HTERT RPE-1 (cell line): ENCODE results near the gene MYO1F.
"Not testable (repeated sequence)": the region's sequence is repeated elsewhere in the genome, so short reads cannot be mapped to it uniquely, and the experiment has no call there.

Source experiments
- in situ Hi-C: fragments of 300-500 bp; cut with MboI; formaldehyde crosslinking; loops from 4 replicates; pipeline ENCODE4 v1.14.3; 2020; ENCODE audit warnings: low sequenced_read_pairs

Gene MYO1F

DNA sequence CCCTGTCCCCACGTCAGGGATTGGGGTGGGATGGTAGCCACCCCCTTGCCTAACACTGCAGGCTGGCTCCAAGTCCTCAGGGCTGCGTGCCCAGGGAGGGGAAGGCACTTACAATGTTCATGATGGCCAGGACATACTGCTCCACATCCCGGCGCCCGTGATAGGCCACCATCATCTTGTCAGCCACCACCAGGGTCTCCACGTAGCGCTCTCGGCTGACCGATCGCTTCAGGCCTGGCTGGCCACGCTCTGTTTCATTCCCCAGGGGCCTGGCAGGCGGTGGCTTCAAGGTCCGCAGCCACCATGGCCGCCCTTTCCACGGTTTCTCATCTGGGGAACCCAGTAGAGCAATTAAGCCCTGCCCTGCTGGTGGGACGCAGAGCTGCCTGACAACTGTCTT lies 23.6 kb upstream of the MYO1F start:
- in situ Hi-C loops = no loop called here

DNA sequence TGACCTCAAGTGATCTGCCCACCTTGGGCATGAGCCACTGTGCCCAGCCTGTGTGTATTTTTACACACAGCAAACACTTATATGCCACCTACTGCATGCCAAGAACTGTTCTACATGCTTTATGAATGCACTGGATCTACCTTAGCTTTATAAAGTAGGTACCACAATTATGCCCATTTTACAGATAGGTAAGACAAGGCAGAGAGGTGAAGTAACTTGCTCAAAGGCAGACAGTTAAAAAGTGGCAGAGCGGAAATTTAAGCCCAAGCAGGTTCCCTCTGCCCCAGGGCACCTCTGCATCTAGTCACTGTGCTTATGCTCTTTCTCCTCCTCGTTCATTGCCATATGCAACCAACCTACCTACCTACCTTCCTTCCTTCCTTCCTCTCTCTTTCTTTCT lies 22.8 kb upstream of the MYO1F start:
- in situ Hi-C loops = no loop called here

DNA sequence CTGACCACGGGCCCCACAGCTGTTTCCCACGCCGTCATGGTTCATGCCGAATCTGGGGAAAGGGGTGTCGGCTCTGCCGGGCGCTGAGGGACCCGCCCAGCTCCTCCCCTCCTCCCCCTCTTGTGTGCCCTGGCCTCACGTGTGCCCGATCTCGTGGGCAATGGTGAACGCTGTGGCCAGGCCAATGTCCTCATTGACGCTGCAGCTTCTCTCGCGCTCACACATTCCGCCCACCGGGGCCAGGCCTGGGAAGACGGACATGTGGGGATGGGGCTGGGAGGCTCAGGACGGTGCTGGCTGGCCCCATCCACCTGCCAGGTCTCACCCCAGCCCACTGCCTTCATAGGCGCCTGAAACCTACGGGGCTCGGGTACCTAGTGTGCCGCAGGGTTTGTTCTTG lies 18.9 kb upstream of the MYO1F start:
- in situ Hi-C loops = no loop called here

DNA sequence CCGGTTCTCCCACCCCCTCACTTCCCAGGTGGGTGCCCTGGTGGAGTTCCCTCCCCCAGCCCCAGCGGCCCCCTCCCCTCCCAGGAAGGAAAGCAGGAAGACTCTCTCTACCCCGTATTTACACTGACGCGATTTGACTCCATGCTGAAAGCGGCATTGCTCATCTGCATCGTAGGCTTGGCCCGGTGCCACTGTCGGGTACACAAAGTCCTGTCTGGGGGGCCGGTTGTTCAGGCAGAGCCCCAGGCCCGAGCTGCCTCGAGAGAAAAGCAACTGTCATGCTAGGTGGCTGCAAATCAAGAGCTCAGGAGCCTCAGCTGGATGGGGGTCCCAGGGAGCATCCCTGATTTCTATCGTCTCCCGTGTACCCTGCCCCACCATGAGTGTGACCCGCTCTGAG lies 18.4 kb upstream of the MYO1F start:
- in situ Hi-C loops = no loop called here

DNA sequence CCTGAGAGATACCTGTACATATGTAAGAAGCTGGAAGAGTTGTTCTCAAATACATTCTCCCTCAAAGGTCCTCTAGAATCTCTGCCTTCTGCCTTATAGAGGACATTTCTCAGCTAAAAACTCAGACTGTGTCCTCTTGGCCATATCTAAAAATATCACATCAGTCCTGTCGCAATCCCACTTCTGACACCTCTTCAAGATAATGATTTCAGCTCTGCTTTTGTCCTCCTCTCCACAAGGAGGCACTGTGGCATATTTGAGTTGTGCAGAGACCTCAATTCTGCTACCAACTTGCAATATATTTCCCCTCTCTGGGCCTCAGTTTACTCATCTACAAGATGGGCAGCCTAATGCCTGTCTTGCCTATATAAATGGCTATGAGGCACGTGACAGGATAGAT lies 16.7 kb upstream of the MYO1F start:
- in situ Hi-C loops = no loop called here

DNA sequence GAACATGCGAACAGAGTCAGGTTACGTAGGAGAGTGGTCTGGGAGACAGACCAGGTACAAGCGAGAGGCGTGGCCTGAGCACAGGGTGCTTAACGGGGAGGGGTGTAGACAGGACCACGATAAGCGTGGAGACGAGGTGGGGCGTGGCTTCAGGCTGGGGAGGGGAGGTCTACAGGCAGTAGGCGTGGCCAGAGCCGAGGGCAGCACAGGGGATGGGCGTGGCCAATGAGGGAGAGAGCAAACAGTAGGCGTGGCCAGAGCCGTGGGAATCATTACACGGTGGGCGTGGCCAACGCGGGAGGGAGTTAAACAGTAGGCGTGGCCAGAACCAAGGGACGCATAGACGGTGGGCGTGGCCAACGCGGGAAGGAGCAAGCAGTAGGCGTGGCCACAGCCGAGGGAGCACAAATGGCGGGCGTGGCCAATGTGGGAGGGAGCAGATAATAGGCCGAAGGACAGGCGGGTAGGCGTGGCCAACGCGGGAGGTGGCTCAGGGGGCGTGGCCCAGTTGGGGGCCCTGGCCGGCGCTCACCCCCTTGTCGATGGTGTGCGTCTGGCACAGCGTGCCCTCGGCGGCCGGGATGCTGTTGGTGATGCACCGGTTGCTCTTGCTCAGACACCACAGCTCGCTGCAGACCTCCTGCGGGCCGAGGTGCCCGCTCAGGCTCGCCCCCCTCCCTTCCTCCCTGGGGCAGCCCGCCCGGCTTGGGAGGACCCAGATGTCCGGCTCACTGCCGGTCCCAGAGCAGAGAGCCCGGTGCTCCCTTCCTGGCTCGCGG lies 15.2 kb upstream of the MYO1F start:
- in situ Hi-C loops = no loop called here

DNA sequence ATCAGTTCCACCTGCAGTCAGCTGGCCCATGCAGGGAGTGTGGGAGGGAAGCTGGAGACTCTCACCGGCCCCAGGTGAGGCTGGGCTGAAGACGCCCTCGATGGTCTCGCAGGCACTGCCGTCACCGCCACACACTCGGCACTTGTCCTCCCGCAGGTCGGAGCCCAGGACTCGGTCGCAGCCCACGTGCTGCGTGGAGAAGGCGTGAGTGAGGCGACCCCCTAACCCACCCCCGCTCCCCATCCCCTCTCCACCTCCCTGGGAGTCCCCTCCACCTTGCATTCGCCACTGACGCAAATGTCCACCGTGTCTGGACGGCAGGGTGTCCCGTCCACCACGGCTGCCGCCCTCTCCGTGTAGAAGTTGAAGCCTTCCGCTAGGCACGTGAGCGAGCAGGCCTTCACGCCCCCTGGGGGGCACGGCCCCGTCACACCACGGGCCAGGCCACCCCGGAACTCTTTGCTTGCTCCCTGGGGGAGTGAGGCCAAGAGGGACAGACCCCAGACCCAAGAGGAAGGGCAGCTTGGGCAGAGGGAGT lies 12.0 kb upstream of the MYO1F start:
- in situ Hi-C loops = no loop called here

DNA sequence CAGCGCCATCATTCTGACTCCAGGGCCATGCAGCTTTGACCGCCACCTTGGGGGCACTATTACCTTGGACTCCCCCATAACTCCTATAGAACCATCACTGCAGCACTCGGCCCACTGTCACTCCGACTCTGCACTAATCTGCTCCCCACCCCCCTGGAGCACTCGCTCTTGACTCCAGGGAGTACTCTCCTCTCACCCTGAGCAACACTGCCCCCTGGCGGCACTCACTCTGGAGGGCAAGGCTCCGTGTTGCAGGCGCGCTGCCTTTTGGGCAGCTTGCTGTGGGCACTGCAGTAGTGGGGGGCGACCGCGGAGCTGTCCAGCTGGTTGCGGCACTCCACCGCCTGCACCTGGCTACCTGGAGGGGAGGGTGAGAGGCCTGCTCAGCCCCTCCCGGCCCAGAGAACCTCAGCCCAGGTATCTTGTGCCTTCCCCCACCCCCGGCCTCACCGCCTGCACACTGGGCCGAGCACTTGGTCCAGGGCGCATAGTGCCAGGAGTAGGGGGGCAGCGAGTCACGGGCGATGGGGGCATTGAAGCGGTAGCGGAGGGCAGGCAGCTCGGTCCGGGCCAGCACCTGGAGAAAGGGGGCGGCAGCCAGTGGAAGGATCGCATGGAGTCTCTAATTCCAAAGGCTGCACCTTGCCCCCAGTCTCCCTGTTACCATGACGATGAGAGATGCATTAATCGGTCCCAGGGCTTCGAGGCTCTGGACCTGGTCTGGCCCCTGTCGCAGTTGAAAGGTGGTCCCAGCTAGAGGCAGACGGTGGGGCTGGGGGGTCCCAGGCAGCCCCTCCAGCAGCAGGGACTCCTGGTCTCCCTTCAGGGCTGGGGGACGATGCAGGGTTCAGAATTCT lies 8.9 kb upstream of the MYO1F start:
- in situ Hi-C loops = no loop called here

DNA sequence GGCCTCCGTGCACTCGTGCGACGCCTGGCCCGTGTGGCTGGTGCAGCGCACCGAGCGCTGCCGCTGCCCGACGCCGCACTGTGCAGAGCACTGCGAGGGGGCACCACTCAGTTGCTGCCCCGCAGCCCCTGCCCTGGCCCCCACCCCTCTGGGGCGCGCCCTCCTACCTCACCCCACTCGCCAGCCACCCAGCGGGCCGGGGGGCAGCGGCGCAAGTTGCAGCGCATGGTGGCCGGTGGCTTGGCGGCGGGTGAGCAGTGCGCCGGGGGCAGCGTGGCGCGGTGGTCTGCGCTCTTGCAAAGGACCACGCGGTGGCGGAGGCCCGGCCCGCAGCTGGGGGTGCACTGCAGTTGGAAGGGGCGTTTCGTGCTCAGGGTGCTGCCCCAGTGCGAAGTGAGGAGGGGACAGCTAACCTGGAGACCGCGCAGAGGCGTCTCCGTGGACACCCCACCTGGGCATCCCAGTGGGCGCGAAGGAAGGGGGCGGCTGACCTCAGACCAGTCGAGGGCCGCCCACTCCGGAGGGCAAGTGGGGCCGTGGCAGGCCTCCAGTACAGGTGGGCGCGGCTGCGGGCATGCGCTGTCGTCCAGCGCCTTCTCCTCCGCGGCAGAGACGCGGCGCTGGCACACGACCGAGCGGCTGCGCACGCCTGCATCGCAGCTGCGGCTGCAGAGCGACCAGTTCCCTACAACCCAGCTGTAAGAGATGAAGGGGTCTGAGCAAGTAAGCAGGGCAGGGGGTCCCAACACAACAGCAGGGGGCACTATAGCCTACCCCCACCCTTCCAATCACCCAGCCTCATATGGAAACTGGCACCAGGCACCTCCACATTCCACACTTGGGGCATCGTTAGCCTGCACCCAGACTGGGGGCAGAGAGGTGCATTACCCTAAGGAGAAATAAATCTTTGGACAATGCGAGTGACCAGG lies 8.0 kb upstream of the MYO1F start:
- in situ Hi-C loops = no loop called here

DNA sequence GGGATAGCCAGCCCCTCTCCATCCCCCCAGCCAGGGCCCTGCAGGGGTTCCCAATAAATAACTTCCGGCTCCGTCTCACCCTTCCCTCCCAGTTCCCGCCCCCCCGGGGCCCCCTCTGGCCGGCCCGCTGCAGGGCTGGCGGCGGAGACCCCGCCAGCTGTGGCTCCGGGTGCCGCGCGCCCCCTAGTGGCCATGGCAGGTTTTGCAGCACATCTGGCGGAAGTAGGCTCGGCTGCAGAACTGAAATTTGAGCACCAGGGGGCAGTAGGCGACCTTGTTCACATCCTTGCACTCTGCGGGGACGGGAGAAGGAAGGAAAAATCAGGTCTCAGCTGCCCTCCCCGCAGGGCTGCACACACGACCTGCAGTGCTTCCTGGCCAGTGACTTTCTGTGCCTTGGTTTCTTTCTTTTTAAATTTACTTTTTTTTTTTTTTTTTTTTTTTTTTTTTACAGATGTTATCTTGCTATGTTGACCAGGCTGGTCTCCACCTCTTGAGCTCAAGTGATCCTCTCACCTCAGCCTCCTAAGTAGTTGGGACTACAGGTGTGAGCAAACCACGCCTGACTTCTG lies 3.6 kb upstream of the MYO1F start:
- in situ Hi-C loops = no loop called here

DNA sequence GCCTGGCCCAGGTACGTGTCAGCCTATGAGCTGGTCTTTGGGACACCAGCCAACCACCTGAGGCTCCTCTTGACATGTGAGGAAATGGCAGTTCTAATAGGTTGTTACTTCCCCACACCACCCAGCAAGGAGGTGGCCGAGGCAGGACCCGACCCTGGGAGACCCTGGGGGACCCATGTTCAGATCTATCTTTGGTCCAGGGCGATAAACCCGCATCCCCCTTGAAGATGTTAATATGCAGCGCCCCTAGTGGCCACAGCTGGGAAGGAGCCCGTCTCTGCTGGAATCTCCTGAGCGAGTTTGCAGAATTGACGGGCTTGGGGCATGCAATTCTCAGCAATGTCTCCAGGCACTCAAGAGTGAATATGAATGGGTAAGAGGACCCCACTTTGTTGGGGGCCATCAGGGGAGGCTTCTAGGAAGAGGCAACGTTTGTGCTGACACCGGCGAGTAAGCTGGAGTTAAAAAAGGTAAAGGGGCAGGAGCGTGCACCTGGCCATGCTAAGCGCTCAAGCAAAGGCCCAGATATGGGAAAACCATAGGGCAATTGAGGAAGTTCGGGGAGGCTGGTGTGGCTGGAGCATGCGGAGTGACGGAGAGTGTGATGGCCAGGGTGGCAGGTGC lies 1.5 kb upstream of the MYO1F start:
- in situ Hi-C loops = no loop called here

DNA sequence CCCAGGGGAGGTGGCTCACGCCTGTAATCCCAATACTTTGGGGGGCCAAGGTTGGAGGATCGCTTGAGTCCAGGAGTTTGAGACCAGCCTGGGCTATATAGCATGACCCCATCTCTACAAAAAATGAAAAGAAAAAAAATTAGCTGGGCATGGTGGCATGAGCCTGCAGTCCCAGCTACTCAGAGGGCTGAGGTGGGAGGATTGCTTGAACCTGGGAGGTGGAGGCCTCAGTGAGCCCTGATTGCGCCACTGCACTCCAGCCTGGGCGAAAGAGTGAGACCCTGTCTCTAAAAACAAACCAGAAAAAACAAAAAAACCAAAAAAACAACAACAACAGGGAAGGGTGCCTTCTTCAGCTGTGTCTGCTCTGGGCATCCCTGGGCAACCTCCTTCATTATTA lies 499 bp upstream of the MYO1F start:
- in situ Hi-C loops = no loop called here

DNA sequence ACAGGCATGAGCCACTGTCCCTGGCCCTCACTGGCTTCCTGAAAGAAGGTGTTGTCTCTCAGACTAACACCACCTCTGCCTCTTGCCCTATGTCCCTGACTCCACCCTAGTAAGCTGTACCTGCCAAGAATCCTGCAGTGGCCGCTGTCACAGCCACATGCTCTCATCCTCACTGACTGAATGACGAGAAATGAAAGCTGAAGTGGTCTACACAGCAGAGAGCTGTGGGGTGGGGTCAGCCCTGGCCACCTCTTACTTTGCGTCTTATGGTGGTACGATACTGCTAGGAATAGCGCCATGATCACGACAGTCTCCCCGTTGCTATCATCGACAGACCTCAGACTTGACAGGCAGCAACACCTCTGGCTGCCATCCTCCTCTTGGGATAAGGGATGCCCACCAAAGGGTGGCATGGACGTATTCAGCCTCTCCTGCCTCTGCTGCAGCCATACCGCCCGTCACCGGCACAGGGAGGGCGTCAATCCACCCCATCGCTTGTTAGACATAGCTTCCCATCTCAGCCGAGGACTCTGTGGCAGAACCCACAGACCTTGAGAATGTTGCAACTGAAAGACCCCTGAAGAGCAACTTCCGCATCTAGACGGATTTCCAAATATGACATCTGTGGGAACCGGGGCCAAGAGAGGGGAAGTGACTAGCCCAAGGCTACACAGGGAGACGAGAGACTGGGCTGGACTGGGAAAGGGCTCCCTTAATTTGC lies 809 bp downstream of the MYO1F start:
- in situ Hi-C loops = no loop called here

DNA sequence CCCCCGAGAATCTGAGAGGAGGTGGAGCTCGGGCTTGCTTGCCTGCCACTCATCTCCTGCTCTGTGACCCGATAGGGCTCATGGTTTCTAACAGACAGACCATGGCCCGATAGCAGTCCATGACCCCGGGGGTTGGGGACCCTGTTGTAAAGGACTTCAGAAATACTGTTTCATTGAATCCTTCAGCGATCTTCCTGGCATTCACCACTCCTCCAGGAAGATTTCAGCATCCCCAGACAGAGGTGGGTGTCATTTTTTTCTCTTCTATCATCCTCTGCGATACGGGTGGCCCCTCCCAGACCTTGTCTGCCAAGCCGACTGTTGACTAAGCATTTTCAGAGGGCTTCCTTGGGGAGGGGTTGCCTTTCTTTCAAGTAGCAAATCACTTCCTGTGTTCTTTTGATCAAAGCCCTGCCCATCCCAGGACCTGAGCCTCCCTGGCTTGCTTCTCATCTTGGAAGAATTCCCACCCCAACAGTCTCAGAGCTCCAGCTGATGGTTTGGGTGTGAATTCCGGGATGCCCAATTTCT lies 1.7 kb downstream of the MYO1F start:
- in situ Hi-C loops = no loop called here

DNA sequence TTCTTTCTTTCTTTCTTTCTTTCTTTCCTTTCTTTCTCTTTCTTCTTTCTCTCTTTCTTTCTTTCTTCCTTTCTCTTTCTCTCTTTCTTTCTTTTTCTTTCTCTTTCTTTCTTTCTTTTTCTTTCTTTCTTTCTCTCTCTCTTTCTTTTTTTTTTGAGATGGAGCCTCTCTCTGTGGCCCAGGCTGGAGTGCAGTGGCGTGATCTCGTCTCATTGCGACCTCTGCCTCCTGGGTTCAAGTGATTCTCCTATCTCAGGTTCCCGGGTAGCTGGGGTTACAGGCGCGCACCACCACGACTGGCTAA lies 2.7 kb downstream of the MYO1F start:
- in situ Hi-C loops = not testable (repeated sequence)

DNA sequence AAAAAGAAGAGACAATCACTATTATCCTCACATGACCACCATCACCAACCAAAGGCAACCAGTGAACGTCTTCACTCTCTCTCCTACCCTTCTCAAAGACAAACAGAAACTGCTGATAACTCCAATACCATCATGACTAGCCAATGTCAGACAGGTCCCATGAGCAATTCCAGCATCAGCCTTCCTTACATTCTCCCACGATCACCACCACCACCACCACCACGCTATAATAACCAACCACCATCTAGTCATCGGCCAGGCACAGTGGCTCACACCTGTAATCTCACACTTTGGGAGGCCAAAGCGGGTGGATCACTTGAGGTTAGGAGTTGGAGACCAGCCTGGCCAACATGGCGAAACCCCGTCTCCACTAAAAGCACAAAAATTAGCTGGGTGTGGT lies 3.9 kb downstream of the MYO1F start:
- in situ Hi-C loops = no loop called here

DNA sequence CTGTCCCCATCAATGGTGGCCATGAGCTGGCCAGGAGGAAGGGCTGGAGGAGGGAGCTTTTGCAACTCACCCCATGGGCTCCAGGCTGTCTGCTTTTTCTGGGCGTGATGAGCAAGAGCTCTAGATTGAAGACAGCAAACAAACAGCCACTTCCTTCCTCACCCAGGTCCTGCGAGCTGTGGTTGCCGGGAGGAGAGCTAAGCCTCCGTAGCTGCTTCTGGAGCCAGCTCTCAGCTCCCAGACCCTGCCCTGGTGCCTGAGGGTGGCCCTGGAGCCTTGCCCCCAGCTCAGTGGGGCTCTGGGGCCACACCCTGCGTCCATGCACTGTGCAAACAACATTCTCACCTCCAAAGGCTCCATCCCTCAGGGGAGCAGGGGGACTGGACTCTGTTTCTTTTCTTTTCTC lies 6.2 kb downstream of the MYO1F start:
- in situ Hi-C loops = no loop called here

DNA sequence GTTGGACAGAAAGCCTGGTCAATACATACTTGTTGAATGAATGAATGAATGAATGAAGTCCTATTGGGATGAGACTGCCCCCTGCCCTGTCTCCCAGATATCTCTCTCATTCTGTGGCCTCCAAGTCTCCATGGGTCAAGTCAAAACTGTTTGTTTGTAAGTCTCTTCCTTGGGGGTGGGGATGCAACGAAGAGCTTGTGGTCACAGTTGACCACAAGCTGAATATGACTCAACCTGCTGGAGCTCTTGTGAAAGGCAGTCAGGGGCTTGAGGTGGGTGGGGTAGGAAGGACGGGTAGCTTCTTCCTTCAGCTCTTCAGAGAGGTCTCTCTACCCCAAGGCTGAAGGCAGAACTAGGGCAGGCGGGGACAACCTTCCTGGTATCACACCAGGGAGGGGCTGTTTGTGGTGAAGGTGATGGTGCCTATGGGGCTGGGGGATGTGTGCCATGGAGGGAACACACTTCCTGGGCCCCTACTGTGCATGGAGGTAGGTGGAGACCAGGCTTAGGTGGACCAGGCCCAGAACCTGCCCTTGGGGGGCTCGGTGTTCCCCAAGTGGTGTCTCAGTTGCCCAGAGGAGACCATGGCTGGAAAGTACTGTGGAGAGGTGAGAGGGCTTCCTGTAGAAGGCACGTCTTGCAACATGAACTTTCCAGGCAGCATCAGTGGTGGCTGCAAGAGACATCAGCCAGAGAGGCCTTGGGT lies 8.0 kb downstream of the MYO1F start:
- in situ Hi-C loops = no loop called here
